ENCODE results near the gene TOM1. TPM values are rescaled to one million over a fixed set of nuclear protein-coding genes. Genes with fewer than 3 reads are reported as not detected.

TOM1 gene
- total RNA-seq, 1 donor from 2014 or later = 38.2 TPM

GRCh38 chr22:35307372-35307771 is 7.7 kb downstream of the TOM1 start:
- Mint-ChIP-seq H3K4me1 (ENCODE audit: low read depth) (peaks cover 31% of the 10 kb centered on the region), H3K27me3 (no peaks in the 10 kb centered on the region), H3K27ac (no peak overlapping the region), H3K36me3 (ENCODE audit: insufficient read depth) (peaks cover 1% of the 10 kb centered on the region), H3K9me3 (ENCODE audit: low read depth) (no peaks in the 10 kb centered on the region), H3K4me3 (ENCODE audit: low read depth) (no peak overlapping the region)
- DNase-seq (ENCODE audit: low spot score, unreplicated experiment) = no peak
- TF ChIP-seq CTCF (IDR thresholded peaks at IDR 0.05; ENCODE audit: unreplicated experiment) = no peak

GRCh38 chr22:35307892-35308291 is 8.2 kb downstream of the TOM1 start:
- Mint-ChIP-seq H3K27ac (no peak overlapping the region), H3K4me3 (ENCODE audit: low read depth) (no peak overlapping the region), H3K4me1 (ENCODE audit: low read depth) (peaks cover 36% of the 10 kb centered on the region), H3K36me3 (ENCODE audit: insufficient read depth) (peaks cover 1% of the 10 kb centered on the region), H3K9me3 (ENCODE audit: low read depth) (no peaks in the 10 kb centered on the region), H3K27me3 (no peaks in the 10 kb centered on the region)
- DNase-seq (ENCODE audit: low spot score, unreplicated experiment) = no peak
- no peak for TF ChIP-seq CTCF (IDR thresholded peaks at IDR 0.05; ENCODE audit: unreplicated experiment)

GRCh38 chr22:35308480-35309021 is 8.9 kb downstream of the TOM1 start:
- Mint-ChIP-seq H3K4me1 (ENCODE audit: low read depth) (peaks cover 40% of the 10 kb centered on the region), H3K9me3 (ENCODE audit: low read depth) (no peaks in the 10 kb centered on the region), H3K27me3 (no peaks in the 10 kb centered on the region), H3K36me3 (ENCODE audit: insufficient read depth) (peaks cover 1% of the 10 kb centered on the region), H3K27ac (no peak overlapping the region), H3K4me3 (ENCODE audit: low read depth) (no peak overlapping the region)
- no peak for DNase-seq (ENCODE audit: low spot score, unreplicated experiment)
- TF ChIP-seq CTCF (IDR thresholded peaks at IDR 0.05; ENCODE audit: unreplicated experiment) = no peak

- Mint-ChIP-seq H3K4me1 (ENCODE audit: low read depth) (peaks cover 44% of the 10 kb centered on the region), H3K36me3 (ENCODE audit: insufficient read depth) (no peaks in the 10 kb centered on the region), H3K27me3 (no peaks in the 10 kb centered on the region), H3K9me3 (ENCODE audit: low read depth) (no peaks in the 10 kb centered on the region), H3K4me3 (ENCODE audit: low read depth) (peak overlapping the region; percentile 45), H3K27ac (peak overlapping the region; percentile 97)
- TF ChIP-seq CTCF (IDR thresholded peaks at IDR 0.05; ENCODE audit: unreplicated experiment) = peak; percentile 18
- no peak for DNase-seq (ENCODE audit: low spot score, unreplicated experiment)
Observed at GRCh38 chr22:35310556-35311550, 11.2 kb downstream of the TOM1 start.

- Mint-ChIP-seq H3K4me1 (ENCODE audit: low read depth) (peaks cover 41% of the 10 kb centered on the region), H3K36me3 (ENCODE audit: insufficient read depth) (no peaks in the 10 kb centered on the region), H3K9me3 (ENCODE audit: low read depth) (no peaks in the 10 kb centered on the region), H3K4me3 (ENCODE audit: low read depth) (no peak overlapping the region), H3K27ac (peak overlapping the region; percentile 97), H3K27me3 (no peaks in the 10 kb centered on the region)
- TF ChIP-seq CTCF (IDR thresholded peaks at IDR 0.05; ENCODE audit: unreplicated experiment) = no peak
- no peak for DNase-seq (ENCODE audit: low spot score, unreplicated experiment)
Observed at GRCh38 chr22:35311551-35311999, 11.9 kb downstream of the TOM1 start.

Data from progenitor cell of endocrine pancreas (in vitro differentiated cells).